Panc1 (cell line): ENCODE measurements around the gene ACCSL.

ENCODE experiments used
- POLR2AphosphoS5 ChIP-seq: IDR thresholded peaks from 2 replicates; pipeline ENCODE4 v1.6.1; 2012; ENCODE audit warnings: mild to moderate bottlenecking, low read depth, low read length, moderate library complexity
- TF ChIP-seq, protein P1 (sequence below): fragments of 450-650 bp; IDR thresholded peaks from 2 replicates; pipeline ENCODE4 v1.5.1; 2017; ENCODE audit warnings: mild to moderate bottlenecking

GRCh38 chr11:44095506-44096359, 48.0 kb downstream of the ACCSL start, which contains the start of gene EXT2:
- TF ChIP-seq, protein P1, sequence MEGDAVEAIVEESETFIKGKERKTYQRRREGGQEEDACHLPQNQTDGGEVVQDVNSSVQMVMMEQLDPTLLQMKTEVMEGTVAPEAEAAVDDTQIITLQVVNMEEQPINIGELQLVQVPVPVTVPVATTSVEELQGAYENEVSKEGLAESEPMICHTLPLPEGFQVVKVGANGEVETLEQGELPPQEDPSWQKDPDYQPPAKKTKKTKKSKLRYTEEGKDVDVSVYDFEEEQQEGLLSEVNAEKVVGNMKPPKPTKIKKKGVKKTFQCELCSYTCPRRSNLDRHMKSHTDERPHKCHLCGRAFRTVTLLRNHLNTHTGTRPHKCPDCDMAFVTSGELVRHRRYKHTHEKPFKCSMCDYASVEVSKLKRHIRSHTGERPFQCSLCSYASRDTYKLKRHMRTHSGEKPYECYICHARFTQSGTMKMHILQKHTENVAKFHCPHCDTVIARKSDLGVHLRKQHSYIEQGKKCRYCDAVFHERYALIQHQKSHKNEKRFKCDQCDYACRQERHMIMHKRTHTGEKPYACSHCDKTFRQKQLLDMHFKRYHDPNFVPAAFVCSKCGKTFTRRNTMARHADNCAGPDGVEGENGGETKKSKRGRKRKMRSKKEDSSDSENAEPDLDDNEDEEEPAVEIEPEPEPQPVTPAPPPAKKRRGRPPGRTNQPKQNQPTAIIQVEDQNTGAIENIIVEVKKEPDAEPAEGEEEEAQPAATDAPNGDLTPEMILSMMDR: peak; percentile 96
- TF ChIP-seq POLR2AphosphoS5: peak; percentile 57; the same call in 1 of the 2 replicates
